K562 (cell line): ENCODE results near the gene CMSS1. TPM values are rescaled to one million over a fixed set of nuclear protein-coding genes. Genes with fewer than 3 reads are reported as not detected.

Source experiments
- CBFB ChIP-seq: sonication (generic); formaldehyde crosslinking; IDR thresholded peaks from 2 replicates; pipeline ENCODE4 v1.4.0; 2020; ENCODE audit warnings: mild to moderate bottlenecking, missing genetic modification reagents
- CHD7 ChIP-seq: fragments of 200-600 bp; sonication (generic); IDR thresholded peaks from one replicate; pipeline ENCODE4 v1.6.1; 2012; ENCODE audit warnings: mild to moderate bottlenecking, low read depth, low read length, inconsistent platforms
- GTF2A2 ChIP-seq: IDR thresholded peaks from 2 replicates; pipeline ENCODE4 v1.6.1; 2016; ENCODE audit warnings: mild to moderate bottlenecking, missing genetic modification characterization, missing compliant biosample characterization
- HNRNPLL ChIP-seq: fragments of 200-400 bp; formaldehyde crosslinking; IDR thresholded peaks from 2 replicates; pipeline ENCODE4 v1.6.1; 2017; ENCODE audit warnings: low read length, low read depth, mild to moderate bottlenecking; ENCODE audit not compliant: poor library complexity, severe bottlenecking
- NCOA4 ChIP-seq: fragments of 450-650 bp; IDR thresholded peaks from 2 replicates; pipeline ENCODE4 v1.6.1; 2018; ENCODE audit warnings: mild to moderate bottlenecking; ENCODE audit not compliant: partially characterized antibody
- PHF8 ChIP-seq: fragments of 200-600 bp; sonication (generic); IDR thresholded peaks from 2 replicates; pipeline ENCODE4 v1.6.1; 2012; ENCODE audit warnings: mixed run types, mild to moderate bottlenecking, inconsistent platforms, low read length, moderate library complexity, borderline replicate concordance
- ZNF407 ChIP-seq: fragments of 450-650 bp; IDR thresholded peaks from 2 replicates; pipeline ENCODE4 v1.6.1; 2016; ENCODE audit warnings: low read depth
- polyA plus RNA-seq, 8 experiments: library from polyadenylated mRNA; depleted of rRNA in 4 of 8; stranded (reverse) in 5 of 8; unstranded in 3 of 8; fragments of >200 nt; fragmentation: Nextera tagmentation in 2 of 8; fragmentation: Illumina TruSeq in 1 of 8; extraction: Ambion mirVana in 2 of 8; extraction: Trizol in 1 of 8; gene quantifications; 2 replicates each; pipeline versions ENCODE4 v1.2.1 to v1.2.3, GENCODE V29; 2011 to 2014; ENCODE audit warnings: inconsistent platforms in 1 of 8, missing spikeins in 1 of 8
- total RNA-seq, 7 experiments: library from RNA; depleted of rRNA in 6 of 7; stranded (reverse); fragments of >200 nt in 6 of 7; fragmentation: Illumina TruSeq in 2 of 7; extraction: Trizol in 2 of 7; gene quantifications; 2 replicates each; pipeline versions ENCODE4 v1.2.1 to v1.2.3, GENCODE V29; 2011 to 2021; ENCODE audit warnings: low replicate concordance in 1 of 7

The CMSS1 gene
- total and polyA plus RNA-seq, 9 of the 15 experiments (the other 6 are each of a cell fraction or from before 2014, with no cell fraction given): 46.9 to 109 (median 72.3) TPM

- TF ChIP-seq CHD7 (no peak), HNRNPLL (no peak), CBFB (CRISPR knock-in tag) (no peak), GTF2A2 (no peak), PHF8 (no peak), ZNF407 (no peak), NCOA4 (no peak)
Observed at GRCh38 chr3:99789011-99789721, 28.5 kb upstream of the CMSS1 start (continued).
